Measurements from ENCODE around the gene ACACB.

Gene ACACB

GRCh38 chr12:109221277-109221931 lies 105.0 kb downstream of the ACACB start:
- no peak for DNase-seq

- no peak for DNase-seq
These were observed 105.7 kb downstream of the ACACB start for GRCh38 chr12:109222062-109222461.

- no peak for DNase-seq
These were observed 106.1 kb downstream of the ACACB start for GRCh38 chr12:109222496-109222895.

GRCh38 chr12:109223211-109223610 lies 106.8 kb downstream of the ACACB start:
- no peak for DNase-seq

- no peak for DNase-seq
These were observed 107.5 kb downstream of the ACACB start for GRCh38 chr12:109223868-109224267.

- DNase-seq, result no peak
These were observed 112.3 kb downstream of the ACACB start for GRCh38 chr12:109228664-109229063.

- no peak for DNase-seq
These were observed 113.8 kb downstream of the ACACB start for GRCh38 chr12:109230193-109230592.

- no peak for DNase-seq
These were observed 116.3 kb downstream of the ACACB start for GRCh38 chr12:109232731-109233130.

- no peak for DNase-seq
These were observed 117.6 kb downstream of the ACACB start for GRCh38 chr12:109234012-109234411.

GRCh38 chr12:109236257-109236656 lies 119.9 kb downstream of the ACACB start:
- DNase-seq, result no peak

GRCh38 chr12:109239179-109239578 lies 122.8 kb downstream of the ACACB start:
- DNase-seq, result no peak

GRCh38 chr12:109239691-109240090 lies 123.3 kb downstream of the ACACB start:
- DNase-seq, result no peak

GRCh38 chr12:109240365-109240764 lies 124.0 kb downstream of the ACACB start:
- DNase-seq, result no peak

- no peak for DNase-seq
These were observed 125.5 kb downstream of the ACACB start for GRCh38 chr12:109241936-109242335.

GRCh38 chr12:109244073-109244472 lies 127.7 kb downstream of the ACACB start:
- no peak for DNase-seq

GRCh38 chr12:109246221-109246620 lies 129.8 kb downstream of the ACACB start:
- DNase-seq, result no peak

GRCh38 chr12:109247831-109248654 lies 131.7 kb downstream of the ACACB start:
- no peak for DNase-seq

- DNase-seq, result no peak
These were observed 134.1 kb downstream of the ACACB start for GRCh38 chr12:109250523-109250922.

GRCh38 chr12:109252799-109253198 lies 136.4 kb downstream of the ACACB start:
- DNase-seq, result no peak

GRCh38 chr12:109253913-109254544 lies 137.6 kb downstream of the ACACB start:
- no peak for DNase-seq

- no peak for DNase-seq
These were observed 139.0 kb downstream of the ACACB start for GRCh38 chr12:109255377-109255776.

GRCh38 chr12:109256011-109256410 lies 139.6 kb downstream of the ACACB start:
- no peak for DNase-seq

GRCh38 chr12:109258201-109258600 lies 141.8 kb downstream of the ACACB start:
- no peak for DNase-seq
